HG03565 (cell line): ENCODE measurements around the gene BCAP29.

Source experiments
- ATAC-seq: cut with Tn5 transposase; IDR thresholded peaks from one replicate; pipeline ENCODE4 v1.9.1; 2021; ENCODE audit warnings: mild to moderate bottlenecking, moderate library complexity; ENCODE audit not compliant: unreplicated experiment

The BCAP29 gene

DNA sequence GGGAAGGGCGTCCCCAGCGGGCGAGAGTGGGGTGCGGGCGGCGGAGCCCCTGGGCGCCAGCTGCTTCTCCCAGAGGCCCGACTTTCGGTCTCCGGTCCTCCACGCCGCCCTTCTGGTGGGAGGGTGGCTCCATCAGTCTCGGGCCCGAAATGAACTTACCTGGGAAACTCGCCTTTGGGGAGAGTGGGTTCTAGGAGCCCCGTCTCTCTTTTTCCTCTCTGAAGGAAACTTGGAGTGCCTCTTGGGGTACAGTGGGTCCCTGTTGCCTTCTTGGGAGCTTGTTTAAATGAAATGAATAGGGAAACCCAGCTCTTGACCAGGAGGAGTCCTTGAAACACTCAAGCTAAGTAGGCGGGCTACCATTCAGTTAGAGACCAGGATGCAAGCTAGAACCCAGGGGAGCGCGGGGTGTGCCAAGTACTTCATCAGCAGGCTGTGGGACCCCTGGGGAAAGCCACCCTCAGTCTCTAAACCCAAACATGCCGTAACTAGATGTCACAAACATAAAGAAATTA is 81.9 kb downstream of the BCAP29 start:
- no peak for ATAC-seq

DNA sequence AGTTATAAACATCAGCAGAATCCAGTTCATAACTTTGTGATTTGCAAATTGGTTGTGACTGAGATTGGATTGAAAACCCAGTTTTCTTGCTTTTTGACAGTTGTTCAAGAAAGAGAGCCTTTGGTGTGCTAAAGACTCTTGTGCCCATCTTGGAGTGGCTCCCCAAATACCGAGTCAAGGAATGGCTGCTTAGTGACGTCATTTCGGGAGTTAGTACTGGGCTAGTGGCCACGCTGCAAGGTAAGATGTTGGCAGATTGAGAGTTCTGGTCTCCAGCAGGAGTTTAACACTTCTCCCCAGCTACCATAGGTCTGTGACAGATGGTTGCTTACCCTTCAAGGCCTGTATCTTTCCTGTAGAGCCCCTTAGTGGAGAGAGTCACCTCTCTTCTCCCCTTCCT is 83.2 kb downstream of the BCAP29 start:
- ATAC-seq, result no peak

DNA sequence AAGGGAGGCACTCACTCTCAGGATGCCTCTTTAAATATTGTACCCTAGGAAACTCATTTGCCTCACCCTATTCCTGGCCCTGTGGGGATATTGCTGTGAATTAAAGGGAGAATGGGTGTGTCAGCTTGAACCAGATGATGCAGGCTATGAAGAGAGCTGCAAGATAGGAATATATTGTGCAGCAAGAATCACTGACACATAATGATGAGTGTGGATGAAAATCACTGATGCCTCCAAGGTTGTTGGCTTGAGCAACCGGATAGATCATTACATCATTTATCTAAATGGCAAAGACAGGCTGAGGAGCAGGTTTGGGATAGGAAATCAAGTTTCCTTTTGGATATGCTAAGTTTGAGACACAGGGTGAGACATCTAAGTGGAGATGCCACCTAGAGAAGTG is 86.7 kb downstream of the BCAP29 start:
- no peak for ATAC-seq

DNA sequence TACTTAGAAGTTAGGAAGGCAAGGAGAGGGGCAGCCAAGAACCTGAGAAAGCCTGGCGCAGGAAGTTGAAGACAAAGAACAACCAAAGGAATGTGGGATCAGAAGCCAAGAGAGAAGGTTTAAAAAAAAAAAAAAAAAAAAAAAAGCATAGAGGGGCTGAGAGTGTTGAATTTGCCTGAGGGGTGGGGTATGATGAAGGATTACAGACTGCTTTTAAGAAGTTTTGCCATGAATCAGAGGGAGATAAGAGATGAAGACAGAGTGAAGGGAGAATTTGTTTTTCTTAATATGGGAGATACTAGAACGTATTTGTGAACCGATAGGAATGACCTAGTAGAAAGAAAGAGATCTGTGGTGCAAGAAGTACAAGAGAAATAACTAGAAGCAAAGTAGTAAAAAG is 87.3 kb downstream of the BCAP29 start:
- ATAC-seq, result no peak

DNA sequence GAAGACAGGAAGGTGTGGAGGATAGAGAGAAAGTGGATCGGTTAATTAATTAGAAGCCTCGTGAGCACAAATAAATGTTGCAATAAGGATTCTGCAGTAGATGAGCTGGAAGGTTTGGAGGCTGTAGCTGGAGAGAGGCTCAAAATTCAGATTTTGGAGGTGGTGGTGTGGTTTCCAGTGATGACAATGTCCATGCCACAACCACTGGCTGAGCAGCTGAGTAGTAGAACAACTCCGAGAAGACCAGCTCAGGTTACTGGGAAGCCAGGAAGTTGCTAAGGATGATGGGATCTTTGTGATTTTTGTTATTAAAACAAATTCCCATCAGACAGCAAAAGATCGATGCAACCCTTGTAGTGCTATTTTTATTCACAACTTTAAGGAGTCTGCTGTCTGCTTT is 88.2 kb downstream of the BCAP29 start:
- no peak for ATAC-seq
